ENCODE data around the gene ZSCAN10. TPM values are rescaled to one million over a fixed set of nuclear protein-coding genes. Genes with fewer than 3 reads are reported as not detected.
A peak's percentile ranks its signal among the peaks of the same experiment; 100 is the strongest.

The ZSCAN10 gene
- total RNA-seq, 1 experiment from 2014 or later = not detected

- Histone ChIP-seq H4K20me1 (ENCODE audit: low read length) (no peaks in the 10 kb centered on the region), H3K27ac (ENCODE audit: low read length) (no peak overlapping the region), H3K9me2 (replicated peaks; ENCODE audit: low read length) (no peaks in the 10 kb centered on the region), H3K4me3 (ENCODE audit: low read length) (no peak overlapping the region), H3K79me2 (ENCODE audit: low read length) (no peaks in the 10 kb centered on the region), H3K4me2 (ENCODE audit: low read length) (no peak overlapping the region), H3K27me3 (ENCODE audit: low read length) (no peaks in the 10 kb centered on the region), H2AFZ (ENCODE audit: low read length) (no peak overlapping the region), H3F3A (ENCODE audit: low read length, unreplicated experiment) (no peaks in the 10 kb centered on the region), H3K36me3 (ENCODE audit: low read depth, low read length) (no peaks in the 10 kb centered on the region), H3K9me3 (ENCODE audit: low read length) (no peaks in the 10 kb centered on the region), H3K9ac (ENCODE audit: low read length) (no peak overlapping the region), H3K4me1 (ENCODE audit: insufficient read depth, low read length) (no peaks in the 10 kb centered on the region)
- no peak for DNase-seq
- TF ChIP-seq, protein P1, sequence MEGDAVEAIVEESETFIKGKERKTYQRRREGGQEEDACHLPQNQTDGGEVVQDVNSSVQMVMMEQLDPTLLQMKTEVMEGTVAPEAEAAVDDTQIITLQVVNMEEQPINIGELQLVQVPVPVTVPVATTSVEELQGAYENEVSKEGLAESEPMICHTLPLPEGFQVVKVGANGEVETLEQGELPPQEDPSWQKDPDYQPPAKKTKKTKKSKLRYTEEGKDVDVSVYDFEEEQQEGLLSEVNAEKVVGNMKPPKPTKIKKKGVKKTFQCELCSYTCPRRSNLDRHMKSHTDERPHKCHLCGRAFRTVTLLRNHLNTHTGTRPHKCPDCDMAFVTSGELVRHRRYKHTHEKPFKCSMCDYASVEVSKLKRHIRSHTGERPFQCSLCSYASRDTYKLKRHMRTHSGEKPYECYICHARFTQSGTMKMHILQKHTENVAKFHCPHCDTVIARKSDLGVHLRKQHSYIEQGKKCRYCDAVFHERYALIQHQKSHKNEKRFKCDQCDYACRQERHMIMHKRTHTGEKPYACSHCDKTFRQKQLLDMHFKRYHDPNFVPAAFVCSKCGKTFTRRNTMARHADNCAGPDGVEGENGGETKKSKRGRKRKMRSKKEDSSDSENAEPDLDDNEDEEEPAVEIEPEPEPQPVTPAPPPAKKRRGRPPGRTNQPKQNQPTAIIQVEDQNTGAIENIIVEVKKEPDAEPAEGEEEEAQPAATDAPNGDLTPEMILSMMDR (conservative IDR thresholded peaks at IDR 0.05; ENCODE audit: low read depth, low read length) = peak; percentile 39; the same call in 1 of the 2 replicates
- no peak for TF ChIP-seq EZH2 (IDR thresholded peaks at IDR 0.05; ENCODE audit: low read length, unreplicated experiment)
- TF ChIP-seq EZH2phosphoT487 (IDR thresholded peaks at IDR 0.05; ENCODE audit: borderline replicate concordance, low read length) = no peak
- ChIA-PET POLR2A (ENCODE audit: unreplicated experiment) (no interaction called here), CTCF (interaction anchor here (0.6 kb wide), 1 partner anchor 11 kb away, joined by 13 read pairs; no protein-coding TSS in a partner anchor)
- BruUV-seq (replicated peaks) = no TSS peak
- no peak for ATAC-seq
- intact Hi-C loops (cut with micrococcal nuclease) = no loop called here
These were observed 11.6 kb downstream of the ZSCAN10 start for GRCh38 chr16:3087243-3088235.

- Histone ChIP-seq H3K9me2 (replicated peaks; ENCODE audit: low read length) (no peaks in the 10 kb centered on the region), H3K27me3 (ENCODE audit: low read length) (no peaks in the 10 kb centered on the region), H3K79me2 (ENCODE audit: low read length) (no peaks in the 10 kb centered on the region), H3K9me3 (ENCODE audit: low read length) (no peaks in the 10 kb centered on the region), H3K4me3 (ENCODE audit: low read length) (no peak overlapping the region), H3K27ac (ENCODE audit: low read length) (no peak overlapping the region), H3F3A (ENCODE audit: low read length, unreplicated experiment) (no peaks in the 10 kb centered on the region), H3K36me3 (ENCODE audit: low read depth, low read length) (no peaks in the 10 kb centered on the region), H2AFZ (ENCODE audit: low read length) (no peak overlapping the region), H4K20me1 (ENCODE audit: low read length) (no peaks in the 10 kb centered on the region), H3K9ac (ENCODE audit: low read length) (no peak overlapping the region), H3K4me2 (ENCODE audit: low read length) (no peak overlapping the region), H3K4me1 (ENCODE audit: insufficient read depth, low read length) (no peaks in the 10 kb centered on the region)
- ChIA-PET CTCF (no interaction called here), POLR2A (ENCODE audit: unreplicated experiment) (no interaction called here)
- TF ChIP-seq EZH2phosphoT487 (IDR thresholded peaks at IDR 0.05; ENCODE audit: borderline replicate concordance, low read length) (no peak), EZH2 (IDR thresholded peaks at IDR 0.05; ENCODE audit: low read length, unreplicated experiment) (no peak)
- TF ChIP-seq, protein P1 (conservative IDR thresholded peaks at IDR 0.05; ENCODE audit: low read depth, low read length) = no peak
- BruUV-seq (replicated peaks) = no TSS peak
- intact Hi-C loops (cut with micrococcal nuclease) = no loop called here
- DNase-seq (no peak), ATAC-seq (no peak)
These were observed 12.4 kb downstream of the ZSCAN10 start for GRCh38 chr16:3086596-3087242.

Data from PC-3 (cell line).